IMR-90 (cell line): ENCODE results near the gene ZMYM4.

Experiments used
- CTCF ChIP-seq: conservative IDR thresholded peaks from 2 replicates; pipeline ENCODE4 v1.5.1; 2012; ENCODE audit warnings: mild to moderate bottlenecking, low read depth, low read length, improper control_type of control experiment
- RFX5 ChIP-seq: IDR thresholded peaks from 2 replicates; pipeline ENCODE4 v1.8.0; 2012; ENCODE audit warnings: low read depth, mild to moderate bottlenecking, low read length, moderate library complexity

- TF ChIP-seq RFX5 (no peak), CTCF (no peak)
These were observed 117.8 kb downstream of the ZMYM4 start for GRCh38 chr1:35386290-35386689.
